GM12878 (cell line): ENCODE data around the gene TRPT1. TPM values are rescaled to one million over a fixed set of nuclear protein-coding genes. Genes with fewer than 3 reads are reported as not detected.

Experiments used
- BCLAF1 ChIP-seq: fragments of 450-650 bp; IDR thresholded peaks from 2 replicates; pipeline ENCODE4 v1.6.1; 2017; ENCODE audit warnings: antibody characterized with exemption, mild to moderate bottlenecking, moderate library complexity
- FOS ChIP-seq: IDR thresholded peaks from 3 replicates; pipeline ENCODE4 v1.6.1; 2011; ENCODE audit warnings: borderline replicate concordance; ENCODE audit not compliant: insufficient read length; ENCODE audit errors: extremely low read depth
- SKIL ChIP-seq: fragments of 450-650 bp; IDR thresholded peaks from 2 replicates; pipeline ENCODE4 v1.6.1; 2017; ENCODE audit warnings: mild to moderate bottlenecking, low read depth, inconsistent platforms; ENCODE audit not compliant: poor library complexity, severe bottlenecking
- STAT3 ChIP-seq: IDR thresholded peaks from 2 replicates; pipeline ENCODE4 v1.6.1; 2011; ENCODE audit warnings: low read depth, low read length, improper control_type of control experiment
- ZBTB4 ChIP-seq: fragments of 450-650 bp; formaldehyde crosslinking; IDR thresholded peaks from 2 replicates; pipeline ENCODE4 v1.4.0; 2022; ENCODE audit warnings: mild to moderate bottlenecking, moderate library complexity
- ZNF592 ChIP-seq: fragments of 450-650 bp; IDR thresholded peaks from 2 replicates; pipeline ENCODE4 v1.6.1; 2017; ENCODE audit warnings: mild to moderate bottlenecking, moderate library complexity
- ZNF687 ChIP-seq: fragments of 450-650 bp; IDR thresholded peaks from 2 replicates; pipeline ENCODE4 v1.6.1; 2017; ENCODE audit warnings: mild to moderate bottlenecking, moderate library complexity
- ZSCAN29 ChIP-seq: fragments of 450-650 bp; IDR thresholded peaks from 2 replicates; pipeline ENCODE4 v1.6.1; 2017; ENCODE audit warnings: mild to moderate bottlenecking, moderate library complexity
- polyA plus RNA-seq, 11 experiments: library from polyadenylated mRNA; depleted of rRNA in 4 of 11; unstranded in 6 of 11; stranded (reverse) in 5 of 11; fragments of >200 nt; fragmentation: Nextera tagmentation in 4 of 11; fragmentation: Illumina TruSeq in 1 of 11; extraction: Ambion mirVana in 4 of 11; extraction: Trizol in 1 of 11; gene quantifications; 1 replicate in 1 of 11; 2 replicates in 10 of 11; pipeline versions ENCODE4 v1.2.1 to v1.2.3, GENCODE V29; 2011 to 2016; ENCODE audit warnings: inconsistent platforms in 2 of 11, missing spikeins in 2 of 11, low read depth in 1 of 11
- total RNA-seq, 4 experiments: library from RNA; depleted of rRNA in 3 of 4; stranded (reverse); fragments of >200 nt in 3 of 4; fragmentation: Illumina TruSeq in 1 of 4; extraction: Trizol in 1 of 4; gene quantifications; 2 replicates each; pipeline versions ENCODE4 v1.2.1 to v1.2.3, GENCODE V29; 2013 to 2021

The TRPT1 gene
- total and polyA plus RNA-seq, 10 of the 15 experiments (the other 5 are each of a cell fraction or from before 2014, with no cell fraction given), result 7.1 to 63.0 (median 31.4) TPM

GRCh38 chr11:64206457-64207255 is 19.3 kb downstream of the TRPT1 start, which contains the start of gene FERMT3 (continued):
- no peak for TF ChIP-seq ZSCAN29
- no peak for TF ChIP-seq STAT3
- no peak for TF ChIP-seq FOS
- TF ChIP-seq BCLAF1, result no peak
- TF ChIP-seq ZNF592, result no peak
- TF ChIP-seq ZBTB4 (CRISPR knock-in tag), result no peak
- peak; percentile 50; the same call in 1 of the 2 replicates for TF ChIP-seq ZNF687
- TF ChIP-seq SKIL, result no peak
